ENCODE data around the gene PABPN1L.

PABPN1L gene

DNA sequence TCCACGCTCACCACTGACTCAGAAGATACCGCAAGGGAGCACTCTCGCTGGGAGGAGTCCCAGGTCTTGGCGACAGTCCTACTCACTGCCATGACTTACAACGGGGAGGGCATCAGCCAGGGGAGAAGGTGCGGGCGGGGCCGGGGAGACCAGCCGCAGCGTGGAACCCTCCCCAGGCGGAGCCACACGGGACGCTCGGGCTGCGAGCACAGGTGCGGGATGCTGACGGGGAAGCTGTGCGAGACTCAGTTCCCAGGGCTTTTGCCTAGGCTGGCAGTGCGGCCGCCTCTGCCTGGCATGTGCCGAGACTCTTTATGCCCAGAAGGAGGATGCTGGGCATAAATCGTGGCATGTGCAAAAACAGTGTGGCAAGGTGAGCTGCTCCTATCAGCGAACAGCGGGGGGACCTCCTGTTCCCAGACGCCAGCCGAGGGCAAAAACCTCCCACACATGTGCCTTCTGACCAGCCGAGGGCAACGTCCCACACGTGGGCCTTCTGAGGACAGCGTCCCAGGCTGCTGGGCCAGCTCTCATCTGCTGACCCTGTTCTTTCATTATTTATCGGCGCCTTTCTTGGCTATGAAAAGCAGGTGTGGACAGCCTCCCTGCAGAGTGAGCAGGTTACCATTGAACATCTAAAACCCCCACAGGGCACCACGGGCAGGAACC, 15.8 kb downstream of the PABPN1L start:
- no peak overlapping the region for H3K27ac ChIP-seq
- TF ChIP-seq ZFX (IDR thresholded peaks at IDR 0.05), result no peak

DNA sequence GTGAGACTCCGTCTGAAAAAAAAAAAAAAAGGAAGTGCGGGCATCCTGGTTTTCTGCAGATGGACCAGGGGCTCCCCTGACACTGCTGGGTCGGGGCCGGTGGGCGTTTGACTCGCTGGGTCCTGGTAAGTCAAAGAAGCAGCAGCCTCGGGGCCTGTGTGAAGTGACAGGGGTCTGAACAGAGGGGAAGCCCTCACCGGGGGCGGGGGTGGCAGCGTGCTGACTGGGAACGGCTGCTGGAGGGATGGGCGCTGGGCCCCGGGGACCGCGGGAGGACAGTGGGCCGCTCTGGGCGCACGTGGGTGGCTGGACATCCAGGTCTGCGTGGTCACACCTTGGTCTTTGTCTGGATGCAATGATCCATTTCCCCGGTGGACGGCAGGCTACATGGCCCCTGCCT, 17.9 kb downstream of the PABPN1L start:
- no peak overlapping the region for H3K27ac ChIP-seq
- no peak for TF ChIP-seq ZFX (IDR thresholded peaks at IDR 0.05)
- TF ChIP-seq, protein P1, sequence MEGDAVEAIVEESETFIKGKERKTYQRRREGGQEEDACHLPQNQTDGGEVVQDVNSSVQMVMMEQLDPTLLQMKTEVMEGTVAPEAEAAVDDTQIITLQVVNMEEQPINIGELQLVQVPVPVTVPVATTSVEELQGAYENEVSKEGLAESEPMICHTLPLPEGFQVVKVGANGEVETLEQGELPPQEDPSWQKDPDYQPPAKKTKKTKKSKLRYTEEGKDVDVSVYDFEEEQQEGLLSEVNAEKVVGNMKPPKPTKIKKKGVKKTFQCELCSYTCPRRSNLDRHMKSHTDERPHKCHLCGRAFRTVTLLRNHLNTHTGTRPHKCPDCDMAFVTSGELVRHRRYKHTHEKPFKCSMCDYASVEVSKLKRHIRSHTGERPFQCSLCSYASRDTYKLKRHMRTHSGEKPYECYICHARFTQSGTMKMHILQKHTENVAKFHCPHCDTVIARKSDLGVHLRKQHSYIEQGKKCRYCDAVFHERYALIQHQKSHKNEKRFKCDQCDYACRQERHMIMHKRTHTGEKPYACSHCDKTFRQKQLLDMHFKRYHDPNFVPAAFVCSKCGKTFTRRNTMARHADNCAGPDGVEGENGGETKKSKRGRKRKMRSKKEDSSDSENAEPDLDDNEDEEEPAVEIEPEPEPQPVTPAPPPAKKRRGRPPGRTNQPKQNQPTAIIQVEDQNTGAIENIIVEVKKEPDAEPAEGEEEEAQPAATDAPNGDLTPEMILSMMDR (conservative IDR thresholded peaks at IDR 0.05), result no peak

DNA sequence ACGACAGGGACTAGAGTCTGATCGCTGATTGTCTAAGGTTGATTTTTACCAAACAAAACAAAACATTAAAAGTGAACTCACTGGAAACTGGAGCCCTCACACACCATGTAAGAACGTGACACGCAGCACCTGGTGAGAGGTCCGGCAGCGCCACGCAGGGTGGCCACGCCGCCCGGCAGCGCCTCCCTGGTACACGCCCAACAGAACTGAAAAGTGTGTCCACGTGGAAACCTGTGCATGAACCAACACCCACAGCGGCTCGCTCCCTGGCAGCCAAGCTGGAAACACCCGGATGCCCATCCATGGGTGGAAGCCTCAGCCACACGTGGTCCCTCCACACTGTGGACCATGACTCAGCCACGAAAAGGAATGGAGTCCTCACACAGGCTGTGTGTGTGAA, 18.8 kb downstream of the PABPN1L start:
- no peak overlapping the region for H3K27ac ChIP-seq
- no peak for TF ChIP-seq ZFX (IDR thresholded peaks at IDR 0.05)

- TF ChIP-seq, protein P1 (conservative IDR thresholded peaks at IDR 0.05), result no peak
- no peak for TF ChIP-seq ZFX (IDR thresholded peaks at IDR 0.05)
- no peak overlapping the region for H3K27ac ChIP-seq
Measured at GRCh38 chr16:88846088-88846487, 20.4 kb downstream of the PABPN1L start.

DNA sequence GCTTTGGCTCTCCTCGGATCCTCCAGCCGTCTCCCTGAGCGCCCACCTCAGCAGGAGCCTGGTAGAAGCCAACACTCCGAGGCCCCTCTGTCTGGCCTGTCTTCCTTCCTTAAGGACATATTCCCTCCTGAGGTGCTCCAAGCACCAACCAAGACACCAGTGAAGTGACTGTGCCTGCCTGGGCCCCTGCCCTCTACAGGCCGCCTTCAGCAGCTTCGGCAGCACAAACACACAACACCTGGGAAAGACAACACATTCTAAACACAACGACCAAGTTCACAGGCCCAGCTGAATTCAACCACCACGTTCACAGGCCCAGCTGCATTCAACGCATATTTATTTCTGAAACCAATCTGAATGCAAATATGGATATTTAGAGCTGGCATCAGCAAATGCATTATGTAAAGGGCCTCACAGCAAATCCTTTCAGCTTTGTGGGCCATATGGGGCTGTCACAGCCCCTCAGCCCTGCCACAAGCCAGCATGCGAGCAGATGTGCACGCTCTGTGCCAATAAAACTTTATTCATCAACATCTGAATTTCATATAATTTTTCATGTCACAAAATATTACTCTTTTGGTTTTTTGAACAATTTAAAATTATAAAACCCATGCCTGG, 21.9 kb downstream of the PABPN1L start:
- no peak overlapping the region for H3K27ac ChIP-seq
- no peak for TF ChIP-seq ZFX (IDR thresholded peaks at IDR 0.05)
- TF ChIP-seq, protein P1 (conservative IDR thresholded peaks at IDR 0.05), result no peak; the same call in 1 of the 2 replicates

DNA sequence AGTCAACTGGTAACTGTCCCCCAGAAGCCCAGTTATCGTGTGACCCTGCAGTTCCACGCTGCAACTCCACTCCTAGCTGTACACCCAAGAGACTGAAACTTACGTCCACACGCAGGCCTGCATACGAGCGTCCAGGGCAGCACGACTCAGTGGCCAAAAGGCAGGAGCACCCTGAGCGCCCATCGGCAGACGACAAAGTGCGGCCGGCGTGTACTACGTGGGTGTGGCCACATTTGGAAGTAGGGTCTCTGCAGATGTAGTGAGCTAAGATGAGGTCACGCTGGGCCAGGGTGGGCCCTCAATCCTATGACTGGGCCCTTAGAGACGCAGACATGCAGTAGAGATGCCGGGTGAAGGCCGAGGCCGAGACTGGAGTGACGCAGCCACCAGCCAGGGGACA, 23.2 kb downstream of the PABPN1L start:
- H3K27ac ChIP-seq, result no peak overlapping the region
- no peak for TF ChIP-seq ZFX (IDR thresholded peaks at IDR 0.05)
- TF ChIP-seq, protein P1 (conservative IDR thresholded peaks at IDR 0.05), result no peak

GRCh38 chr16:88842806-88843205, 23.7 kb downstream of the PABPN1L start:
- TF ChIP-seq, protein P1 (conservative IDR thresholded peaks at IDR 0.05), result no peak
- no peak for TF ChIP-seq ZFX (IDR thresholded peaks at IDR 0.05)
- H3K27ac ChIP-seq, result no peak overlapping the region

DNA sequence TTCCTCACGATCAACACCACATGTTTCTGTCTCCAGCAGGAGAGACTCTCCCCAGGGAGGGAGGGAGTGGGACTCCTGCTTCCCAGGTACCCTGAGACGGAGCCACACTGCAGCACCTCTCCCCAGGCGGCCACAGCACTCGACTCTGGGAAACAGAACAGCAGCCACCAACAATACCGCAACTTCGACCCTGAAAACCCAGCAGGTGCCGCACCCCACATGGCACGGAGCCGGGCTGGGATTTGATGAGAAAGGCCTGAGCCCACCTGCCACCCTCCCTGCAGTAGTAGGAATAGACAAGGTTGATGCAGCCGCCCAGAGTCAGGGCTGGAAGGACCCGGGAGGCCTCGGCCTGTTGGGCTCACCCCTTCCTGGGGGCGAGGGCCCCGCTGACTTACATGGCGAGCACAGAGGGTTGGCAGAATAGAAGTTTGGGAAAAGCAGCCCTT, 24.1 kb downstream of the PABPN1L start:
- no peak overlapping the region for H3K27ac ChIP-seq
- TF ChIP-seq, protein P1 (conservative IDR thresholded peaks at IDR 0.05), result no peak
- no peak for TF ChIP-seq ZFX (IDR thresholded peaks at IDR 0.05)

Data from C4-2B (cell line).